Daoy (cell line): Measurements from ENCODE around the gene FOXN4. TPM values are rescaled to one million over a fixed set of nuclear protein-coding genes. Genes with fewer than 3 reads are reported as not detected.

Experiments
- DNase-seq: peaks from one replicate; pipeline ENCODE4 v3.0.0-alpha.2; 2015; ENCODE audit warnings: low read depth
- total RNA-seq: library from RNA; depleted of rRNA; stranded (reverse); fragments of >200 nt; shearing (Covaris generic); gene quantifications from 2 replicates; pipeline ENCODE4 v1.2.3, GENCODE V29; 2014

The FOXN4 gene
- total RNA-seq, 1 experiment from 2014 or later = 0.06 TPM

- peak; percentile 28 for DNase-seq
Observed at GRCh38 chr12:109307051-109307450, 2.0 kb downstream of the FOXN4 start.

GRCh38 chr12:109305547-109305946 is 3.5 kb downstream of the FOXN4 start:
- no peak for DNase-seq

- DNase-seq = no peak
Observed at GRCh38 chr12:109304485-109304884, 4.6 kb downstream of the FOXN4 start.

GRCh38 chr12:109302770-109303169 is 6.3 kb downstream of the FOXN4 start:
- DNase-seq = no peak

- DNase-seq = no peak
Observed at GRCh38 chr12:109302358-109302757, 6.7 kb downstream of the FOXN4 start.

GRCh38 chr12:109301643-109302168 is 7.4 kb downstream of the FOXN4 start:
- DNase-seq = no peak

GRCh38 chr12:109299849-109300248 is 9.2 kb downstream of the FOXN4 start:
- DNase-seq = no peak

GRCh38 chr12:109296431-109296830 is 12.7 kb downstream of the FOXN4 start:
- DNase-seq = no peak

- DNase-seq = no peak
Observed at GRCh38 chr12:109295764-109296425, 13.2 kb downstream of the FOXN4 start.

- DNase-seq = no peak
Observed at GRCh38 chr12:109294286-109294796, 14.7 kb downstream of the FOXN4 start.

GRCh38 chr12:109293106-109293505 is 16.0 kb downstream of the FOXN4 start:
- no peak for DNase-seq

- DNase-seq = no peak
Observed at GRCh38 chr12:109292342-109292711, 16.8 kb downstream of the FOXN4 start.

- peak; percentile 78 for DNase-seq
Observed at GRCh38 chr12:109291521-109292341, 17.4 kb downstream of the FOXN4 start.

- DNase-seq = no peak
Observed at GRCh38 chr12:109291117-109291516, 18.0 kb downstream of the FOXN4 start.

- DNase-seq = no peak
Observed at GRCh38 chr12:109290061-109290460, 19.0 kb downstream of the FOXN4 start.

GRCh38 chr12:109289551-109289950 is 19.5 kb downstream of the FOXN4 start:
- no peak for DNase-seq

GRCh38 chr12:109289004-109289403 is 20.1 kb downstream of the FOXN4 start:
- DNase-seq = no peak

GRCh38 chr12:109288571-109288970 is 20.5 kb downstream of the FOXN4 start:
- peak; percentile 13 for DNase-seq

- no peak for DNase-seq
Observed at GRCh38 chr12:109287811-109288469, 21.1 kb downstream of the FOXN4 start.

GRCh38 chr12:109287181-109287580 is 21.9 kb downstream of the FOXN4 start:
- no peak for DNase-seq

GRCh38 chr12:109286652-109287051 is 22.4 kb downstream of the FOXN4 start:
- no peak for DNase-seq

GRCh38 chr12:109286252-109286651 is 22.8 kb downstream of the FOXN4 start:
- DNase-seq = no peak
